ENCODE data around the gene CKS1B. TPM values are rescaled to one million over a fixed set of nuclear protein-coding genes. Genes with fewer than 3 reads are reported as not detected.

Gene CKS1B
- total RNA-seq, 6 donors from 2014 or later = 9.9 to 31.1 (median 22.5) TPM

DNA sequence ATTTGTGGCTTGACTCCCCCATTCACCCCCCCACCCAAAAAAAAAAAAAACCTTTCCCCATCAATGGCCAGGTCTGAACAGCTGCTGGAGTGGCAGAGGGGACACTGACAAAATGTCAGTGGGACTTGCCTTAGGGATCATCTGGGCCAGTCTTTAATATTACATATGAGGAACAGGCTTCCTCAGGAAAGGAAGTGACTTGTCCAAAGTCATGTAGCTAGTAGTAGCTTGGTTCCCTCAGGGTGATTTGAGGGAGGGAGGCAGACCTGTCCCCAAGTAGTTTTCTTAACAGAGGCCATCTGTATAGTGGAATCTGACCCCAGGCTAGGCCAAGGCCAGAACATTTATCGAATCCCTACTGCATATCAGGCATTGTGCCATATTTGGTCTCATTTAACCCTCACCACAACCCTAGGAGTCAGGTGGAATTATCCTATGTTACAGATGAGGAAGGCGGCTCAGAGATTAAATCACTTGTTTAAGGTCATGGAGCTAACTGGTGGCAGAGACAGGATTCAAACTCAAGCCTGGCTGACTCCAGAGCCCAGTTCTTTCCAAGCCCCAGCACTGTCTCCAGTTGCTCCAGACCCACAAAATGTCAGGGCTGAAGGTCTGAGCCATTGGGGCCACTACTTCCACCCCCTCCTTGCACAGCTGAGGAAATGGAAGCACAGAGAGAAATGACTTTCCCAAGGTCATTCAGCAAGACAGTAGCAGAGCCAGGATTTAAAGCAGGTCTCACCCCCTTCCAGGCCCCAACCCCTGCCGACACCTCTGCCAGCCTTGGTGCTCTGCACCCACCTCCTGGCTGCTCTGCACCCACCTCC lies 38.5 kb downstream of the CKS1B start:
- Histone ChIP-seq H3K4me3 (no peak overlapping the region), H3K36me3 (peaks cover 4 to 37% (median 27%) of the 10 kb centered on the region in 4 donors), H3K27ac (peak overlapping the region; percentile 30 to 100 (median 96)), H3K9me3 (no peaks in the 10 kb centered on the region), H3K4me1 (peaks cover 60 to 85% (median 76%) of the 10 kb centered on the region in 4 donors), H3K27me3 (no peaks in the 10 kb centered on the region)
- ATAC-seq (ENCODE audit: low FRiP score in 2 of 2) = no peak
- 72 to 81% methylated on average over 2 to 3 of the region's 3 CpGs for WGBS, 2 donors
- TF ChIP-seq, protein P1, sequence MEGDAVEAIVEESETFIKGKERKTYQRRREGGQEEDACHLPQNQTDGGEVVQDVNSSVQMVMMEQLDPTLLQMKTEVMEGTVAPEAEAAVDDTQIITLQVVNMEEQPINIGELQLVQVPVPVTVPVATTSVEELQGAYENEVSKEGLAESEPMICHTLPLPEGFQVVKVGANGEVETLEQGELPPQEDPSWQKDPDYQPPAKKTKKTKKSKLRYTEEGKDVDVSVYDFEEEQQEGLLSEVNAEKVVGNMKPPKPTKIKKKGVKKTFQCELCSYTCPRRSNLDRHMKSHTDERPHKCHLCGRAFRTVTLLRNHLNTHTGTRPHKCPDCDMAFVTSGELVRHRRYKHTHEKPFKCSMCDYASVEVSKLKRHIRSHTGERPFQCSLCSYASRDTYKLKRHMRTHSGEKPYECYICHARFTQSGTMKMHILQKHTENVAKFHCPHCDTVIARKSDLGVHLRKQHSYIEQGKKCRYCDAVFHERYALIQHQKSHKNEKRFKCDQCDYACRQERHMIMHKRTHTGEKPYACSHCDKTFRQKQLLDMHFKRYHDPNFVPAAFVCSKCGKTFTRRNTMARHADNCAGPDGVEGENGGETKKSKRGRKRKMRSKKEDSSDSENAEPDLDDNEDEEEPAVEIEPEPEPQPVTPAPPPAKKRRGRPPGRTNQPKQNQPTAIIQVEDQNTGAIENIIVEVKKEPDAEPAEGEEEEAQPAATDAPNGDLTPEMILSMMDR (IDR thresholded peaks at IDR 0.05) = no peak
- TF ChIP-seq POLR2AphosphoS5 (IDR thresholded peaks at IDR 0.05) = no peak
- TF ChIP-seq POLR2A (IDR thresholded peaks at IDR 0.05) = no peak
- TF ChIP-seq EP300 (IDR thresholded peaks at IDR 0.05) = no peak
- DNase-seq = no peak

DNA sequence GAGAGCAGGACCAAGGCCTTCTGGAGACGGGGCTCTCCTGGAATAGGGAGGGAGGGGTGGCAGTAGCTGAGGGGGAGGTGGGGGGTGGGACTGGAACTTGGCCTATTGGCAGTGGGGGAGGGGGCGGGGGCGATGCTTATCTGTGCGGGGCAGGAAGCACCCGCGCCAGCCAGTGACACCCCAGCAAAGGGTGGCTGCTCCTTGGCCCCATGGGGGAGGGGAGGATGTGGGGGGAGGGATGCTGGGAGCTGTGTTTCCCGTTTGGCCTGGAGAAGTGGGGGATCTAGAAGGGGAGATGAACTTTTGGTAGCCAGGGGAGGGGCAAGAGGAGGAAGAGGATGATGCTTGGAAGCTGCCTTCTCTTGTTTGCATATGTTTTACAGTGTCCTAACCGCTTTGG lies 39.2 kb downstream of the CKS1B start:
- no peak for DNase-seq
- H3K27ac ChIP-seq = peak overlapping the region in 3 of 4 donors; percentile 96 to 100 (median 96)
- H3K36me3 ChIP-seq = peaks cover 4 to 37% (median 27%) of the 10 kb centered on the region in 4 donors
- ATAC-seq (ENCODE audit: low FRiP score in 2 of 2) = no peak
- H3K4me1 ChIP-seq = peaks cover 61 to 85% (median 77%) of the 10 kb centered on the region in 4 donors
- TF ChIP-seq, protein P1 (IDR thresholded peaks at IDR 0.05) = no peak
- TF ChIP-seq POLR2A (IDR thresholded peaks at IDR 0.05) (no peak), POLR2AphosphoS5 (IDR thresholded peaks at IDR 0.05) (no peak), EP300 (IDR thresholded peaks at IDR 0.05) (no peak)
- no peak overlapping the region for H3K4me3 ChIP-seq
- no peaks in the 10 kb centered on the region for H3K27me3 ChIP-seq
- WGBS, 2 donors = 21 to 39% methylated on average over 6 to 7 of the region's 8 CpGs
- no peaks in the 10 kb centered on the region for H3K9me3 ChIP-seq

DNA sequence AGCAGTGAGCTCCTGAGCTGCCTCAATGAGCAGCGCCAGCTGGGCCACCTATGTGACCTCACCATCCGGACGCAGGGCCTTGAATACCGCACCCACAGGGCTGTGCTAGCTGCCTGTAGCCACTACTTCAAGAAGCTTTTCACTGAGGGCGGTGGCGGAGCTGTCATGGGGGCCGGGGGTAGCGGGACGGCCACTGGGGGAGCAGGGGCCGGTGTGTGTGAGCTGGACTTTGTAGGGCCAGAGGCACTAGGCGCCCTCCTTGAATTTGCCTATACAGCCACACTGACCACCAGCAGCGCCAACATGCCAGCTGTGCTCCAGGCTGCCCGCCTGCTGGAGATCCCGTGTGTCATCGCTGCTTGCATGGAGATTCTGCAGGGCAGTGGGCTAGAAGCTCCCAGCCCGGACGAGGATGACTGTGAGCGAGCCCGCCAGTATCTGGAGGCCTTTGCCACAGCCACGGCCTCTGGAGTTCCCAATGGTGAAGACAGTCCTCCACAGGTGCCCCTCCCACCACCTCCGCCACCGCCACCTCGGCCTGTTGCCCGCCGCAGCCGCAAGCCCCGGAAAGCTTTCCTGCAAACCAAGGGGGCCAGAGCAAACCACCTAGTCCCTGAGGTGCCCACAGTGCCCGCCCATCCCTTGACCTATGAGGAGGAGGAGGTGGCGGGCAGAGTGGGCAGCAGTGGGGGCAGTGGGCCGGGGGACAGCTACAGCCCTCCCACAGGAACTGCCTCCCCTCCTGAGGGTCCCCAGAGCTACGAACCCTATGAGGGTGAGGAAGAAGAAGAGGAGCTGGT lies 40.4 kb downstream of the CKS1B start:
- DNase-seq (peak in 1 of 2 donors; percentile 79), ATAC-seq (ENCODE audit: low FRiP score in 2 of 2) (no peak)
- H3K36me3 ChIP-seq = peaks cover 4 to 37% (median 27%) of the 10 kb centered on the region in 4 donors
- H3K4me1 ChIP-seq = peaks cover 67 to 76% (median 71%) of the 10 kb centered on the region in 4 donors
- H3K27me3 ChIP-seq = no peaks in the 10 kb centered on the region
- WGBS, 2 donors = 88 to 94% methylated on average over 9 to 30 of the region's 31 CpGs
- H3K4me3 ChIP-seq = no peak overlapping the region
- peak overlapping the region in 2 of 4 donors; percentile 8 to 96 for H3K27ac ChIP-seq
- no peaks in the 10 kb centered on the region for H3K9me3 ChIP-seq
- TF ChIP-seq POLR2A (IDR thresholded peaks at IDR 0.05) = no peak
- TF ChIP-seq, protein P1 (IDR thresholded peaks at IDR 0.05) = no peak
- no peak for TF ChIP-seq EP300 (IDR thresholded peaks at IDR 0.05)
- no peak for TF ChIP-seq POLR2AphosphoS5 (IDR thresholded peaks at IDR 0.05)

DNA sequence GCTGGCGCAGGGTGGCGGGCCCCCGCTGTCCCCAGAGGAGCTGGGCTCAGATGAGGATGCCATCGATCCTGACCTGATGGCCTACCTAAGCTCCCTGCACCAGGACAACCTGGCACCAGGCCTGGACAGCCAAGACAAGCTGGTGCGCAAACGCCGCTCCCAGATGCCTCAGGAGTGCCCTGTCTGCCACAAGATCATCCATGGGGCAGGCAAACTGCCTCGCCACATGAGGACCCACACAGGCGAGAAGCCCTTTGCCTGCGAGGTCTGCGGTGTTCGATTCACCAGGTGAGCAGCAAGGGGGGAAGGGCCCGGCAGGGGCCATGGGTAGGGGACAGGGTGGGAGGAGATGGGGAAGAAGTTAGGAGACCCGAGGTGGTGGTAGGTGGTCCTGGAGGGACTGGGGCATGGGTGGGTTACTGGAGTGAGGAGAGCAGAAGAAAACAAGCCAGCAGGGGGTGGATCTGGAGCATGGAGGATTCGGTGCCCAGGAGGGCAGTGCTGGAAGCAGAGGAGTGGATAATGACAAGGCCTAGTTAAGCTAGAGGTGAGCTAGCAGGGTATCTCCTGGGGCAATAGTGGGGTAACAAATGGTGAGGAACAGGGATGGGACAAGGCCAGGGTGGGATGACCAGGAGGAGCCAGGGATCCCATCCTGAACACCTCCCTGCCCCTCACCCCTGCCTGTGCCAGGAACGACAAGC lies 41.2 kb downstream of the CKS1B start:
- Histone ChIP-seq H3K4me1 (peaks cover 61 to 68% (median 64%) of the 10 kb centered on the region in 4 donors), H3K27me3 (no peaks in the 10 kb centered on the region), H3K9me3 (no peaks in the 10 kb centered on the region), H3K36me3 (peaks cover 4 to 35% (median 26%) of the 10 kb centered on the region in 4 donors), H3K27ac (peak overlapping the region in 3 of 4 donors; percentile 85 to 88 (median 85)), H3K4me3 (no peak overlapping the region)
- no peak for TF ChIP-seq EP300 (IDR thresholded peaks at IDR 0.05)
- 85 to 92% methylated on average over 11 to 15 of the region's 16 CpGs for WGBS, 2 donors
- ATAC-seq (ENCODE audit: low FRiP score in 2 of 2) = no peak
- DNase-seq = no peak
